ENCODE results near the gene COL23A1.

The COL23A1 gene

DNA sequence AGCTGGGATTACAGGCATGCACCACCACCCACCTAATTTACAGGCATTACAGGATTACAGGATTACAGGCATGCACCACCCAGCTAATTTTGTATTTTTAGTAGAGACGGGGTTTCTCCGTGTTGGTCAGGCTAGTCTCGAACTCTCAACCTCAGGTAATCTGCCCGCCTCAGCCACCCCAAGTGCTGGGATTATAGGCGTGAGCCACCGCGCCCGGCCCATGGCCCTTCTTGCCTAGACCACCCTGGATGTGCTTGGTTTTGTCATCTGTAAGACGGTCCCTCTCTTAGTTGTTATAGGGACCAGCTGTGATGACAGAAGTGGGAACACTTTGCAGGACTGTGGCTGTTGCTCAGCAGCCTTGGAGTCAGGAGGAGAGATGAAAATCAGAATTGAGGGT, 354.1 kb downstream of the COL23A1 start:
- Mint-ChIP-seq H3K36me3 (ENCODE audit: low read depth) (peaks cover 3% of the 10 kb centered on the region), H3K27me3 (ENCODE audit: low read depth, poor library complexity) (peaks cover 11% of the 10 kb centered on the region), H3K9me3 (no peaks in the 10 kb centered on the region), H3K27ac (peak overlapping the region; percentile 17), H3K4me3 (no peak overlapping the region), H3K4me1 (peaks cover 51% of the 10 kb centered on the region)
- no peak for DNase-seq
- TF ChIP-seq, protein P1, sequence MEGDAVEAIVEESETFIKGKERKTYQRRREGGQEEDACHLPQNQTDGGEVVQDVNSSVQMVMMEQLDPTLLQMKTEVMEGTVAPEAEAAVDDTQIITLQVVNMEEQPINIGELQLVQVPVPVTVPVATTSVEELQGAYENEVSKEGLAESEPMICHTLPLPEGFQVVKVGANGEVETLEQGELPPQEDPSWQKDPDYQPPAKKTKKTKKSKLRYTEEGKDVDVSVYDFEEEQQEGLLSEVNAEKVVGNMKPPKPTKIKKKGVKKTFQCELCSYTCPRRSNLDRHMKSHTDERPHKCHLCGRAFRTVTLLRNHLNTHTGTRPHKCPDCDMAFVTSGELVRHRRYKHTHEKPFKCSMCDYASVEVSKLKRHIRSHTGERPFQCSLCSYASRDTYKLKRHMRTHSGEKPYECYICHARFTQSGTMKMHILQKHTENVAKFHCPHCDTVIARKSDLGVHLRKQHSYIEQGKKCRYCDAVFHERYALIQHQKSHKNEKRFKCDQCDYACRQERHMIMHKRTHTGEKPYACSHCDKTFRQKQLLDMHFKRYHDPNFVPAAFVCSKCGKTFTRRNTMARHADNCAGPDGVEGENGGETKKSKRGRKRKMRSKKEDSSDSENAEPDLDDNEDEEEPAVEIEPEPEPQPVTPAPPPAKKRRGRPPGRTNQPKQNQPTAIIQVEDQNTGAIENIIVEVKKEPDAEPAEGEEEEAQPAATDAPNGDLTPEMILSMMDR (IDR thresholded peaks at IDR 0.05) = no peak

DNA sequence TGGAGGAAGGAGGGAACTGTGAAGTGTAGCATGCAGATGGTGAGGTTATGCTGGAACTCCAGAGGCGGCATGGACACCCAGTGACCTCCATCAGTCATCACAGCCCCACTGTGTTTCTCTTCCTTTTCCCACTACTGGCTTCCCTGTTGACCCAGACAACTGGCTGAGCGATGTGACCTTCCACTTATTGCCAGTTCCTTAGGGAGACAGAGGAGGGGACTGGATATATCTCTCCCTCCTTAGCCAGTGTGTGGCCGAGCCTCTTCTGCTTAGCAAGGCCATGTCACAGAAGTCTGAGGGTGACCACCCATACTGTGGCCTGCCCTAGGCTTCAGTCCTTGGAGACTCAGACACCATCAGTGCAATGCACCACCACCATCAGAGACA, 354.6 kb downstream of the COL23A1 start:
- Mint-ChIP-seq H3K27me3 (ENCODE audit: low read depth, poor library complexity) (peaks cover 11% of the 10 kb centered on the region), H3K27ac (no peak overlapping the region)
- TF ChIP-seq, protein P1 (IDR thresholded peaks at IDR 0.05) = no peak

DNA sequence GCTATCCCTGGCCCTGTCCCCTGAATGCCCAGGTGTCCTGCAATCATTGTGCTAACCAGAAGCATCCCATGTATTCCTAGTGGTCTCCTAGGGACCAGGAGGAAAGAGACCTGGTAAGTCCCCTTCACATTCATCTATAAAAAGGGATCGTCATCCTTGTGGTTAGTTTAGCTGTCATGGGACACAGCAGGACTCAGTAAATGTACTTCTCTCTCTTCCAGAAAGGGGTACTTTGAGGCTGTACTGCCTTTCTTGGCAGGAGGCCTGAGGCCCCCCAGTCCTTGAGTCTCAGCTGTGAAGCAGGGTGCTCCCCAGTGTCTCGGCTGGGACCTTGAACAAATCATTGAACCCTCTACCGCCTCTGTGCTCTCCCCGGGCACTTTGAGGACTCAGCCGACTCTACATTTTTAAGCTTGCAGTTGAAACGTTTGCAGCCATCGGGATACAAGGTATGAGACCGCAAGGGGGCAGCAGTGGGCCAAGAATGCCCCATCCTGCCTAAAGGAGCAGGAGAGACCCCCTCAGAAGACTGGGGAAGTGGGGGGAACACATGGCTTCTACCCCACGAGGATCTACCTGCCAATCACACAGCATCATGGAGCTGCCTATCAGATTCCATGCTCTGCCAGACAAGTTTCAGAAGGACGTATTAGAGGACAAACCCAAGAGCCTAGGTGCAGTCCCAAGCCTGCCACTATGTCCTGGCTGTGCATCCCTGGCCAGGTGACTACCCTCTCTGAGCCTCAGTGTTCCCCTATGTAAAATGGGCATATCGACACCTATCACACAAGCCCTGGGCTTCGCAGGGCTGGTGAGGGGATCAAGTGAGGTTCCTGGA, 355.2 kb downstream of the COL23A1 start:
- H3K4me1 Mint-ChIP-seq = peaks cover 55% of the 10 kb centered on the region
- peak; percentile 92 for DNase-seq
- H3K4me3 Mint-ChIP-seq = no peak overlapping the region
- TF ChIP-seq, protein P1 (IDR thresholded peaks at IDR 0.05) = peak; percentile 80
- peaks cover 12% of the 10 kb centered on the region for H3K36me3 Mint-ChIP-seq (ENCODE audit: low read depth)
- no peak overlapping the region for H3K27ac Mint-ChIP-seq
- H3K27me3 Mint-ChIP-seq (ENCODE audit: low read depth, poor library complexity) = peaks cover 11% of the 10 kb centered on the region
- H3K9me3 Mint-ChIP-seq = no peaks in the 10 kb centered on the region

More for the DNA sequence above, 354.6 kb downstream of the COL23A1 start:
- H3K4me3 Mint-ChIP-seq = no peak overlapping the region
- no peaks in the 10 kb centered on the region for H3K9me3 Mint-ChIP-seq
- no peak for DNase-seq
- H3K4me1 Mint-ChIP-seq = peaks cover 51% of the 10 kb centered on the region
- peaks cover 9% of the 10 kb centered on the region for H3K36me3 Mint-ChIP-seq (ENCODE audit: low read depth)

DNA sequence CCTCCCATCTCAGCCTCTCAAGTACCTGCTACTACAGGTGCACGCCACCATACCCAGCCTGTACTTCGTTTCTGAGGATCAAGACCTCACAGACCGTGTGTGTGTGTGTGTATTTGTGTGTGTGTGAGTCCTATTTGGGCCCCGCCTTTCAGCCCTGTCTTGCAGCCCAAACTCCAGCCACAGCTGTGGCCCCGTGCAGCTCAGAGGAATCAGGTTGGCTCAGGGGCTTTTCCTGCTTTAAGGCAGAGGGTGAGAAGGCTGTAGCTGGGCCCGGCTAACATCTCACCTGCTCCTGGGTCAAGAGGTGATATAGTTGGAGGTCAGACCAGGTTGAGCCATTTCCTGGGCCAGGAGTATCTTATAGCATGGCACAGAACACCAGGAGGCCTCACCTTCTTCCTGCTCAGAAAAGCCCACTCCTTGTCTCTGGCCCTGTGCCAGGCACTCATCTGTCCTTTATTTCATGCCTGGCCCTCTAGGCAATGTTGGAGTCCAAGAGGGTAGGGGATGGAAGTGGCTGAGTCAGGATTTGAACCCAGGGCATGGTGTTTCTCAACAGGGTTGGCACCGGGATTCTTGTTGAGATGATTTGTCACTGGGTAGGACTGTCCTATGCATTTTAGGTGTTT, 356.0 kb downstream of the COL23A1 start:
- peaks cover 20% of the 10 kb centered on the region for H3K36me3 Mint-ChIP-seq (ENCODE audit: low read depth)
- H3K27me3 Mint-ChIP-seq (ENCODE audit: low read depth, poor library complexity) = peaks cover 11% of the 10 kb centered on the region
- H3K27ac Mint-ChIP-seq = no peak overlapping the region
- no peak overlapping the region for H3K4me3 Mint-ChIP-seq
- no peak for DNase-seq
- H3K9me3 Mint-ChIP-seq = no peaks in the 10 kb centered on the region
- peaks cover 57% of the 10 kb centered on the region for H3K4me1 Mint-ChIP-seq
- TF ChIP-seq, protein P1 (IDR thresholded peaks at IDR 0.05) = no peak

DNA sequence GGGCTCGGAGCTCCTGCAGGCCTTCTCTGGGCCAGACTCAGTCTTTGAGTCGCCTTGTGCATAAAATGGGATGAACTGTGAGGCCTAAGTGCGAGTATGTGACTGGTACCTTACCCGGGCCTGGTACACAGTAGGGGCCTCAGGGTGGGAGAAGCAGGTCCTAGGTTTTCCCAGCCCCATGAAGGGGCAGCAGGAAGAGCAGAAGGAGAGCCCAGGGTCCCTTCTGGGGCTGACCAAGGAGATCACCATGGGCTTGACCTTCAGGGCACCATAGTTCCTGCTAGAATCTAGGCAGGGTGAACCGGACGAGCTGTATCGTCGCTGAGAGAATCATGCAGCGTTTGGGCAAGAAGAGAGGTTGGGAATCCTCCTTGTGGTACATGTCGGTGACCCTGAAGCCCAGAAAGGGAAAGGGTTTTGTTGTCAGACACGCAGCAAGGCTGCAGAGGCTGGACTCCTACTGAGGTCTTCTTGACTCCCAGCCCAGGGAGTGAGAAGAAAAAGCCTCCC, 357.2 kb downstream of the COL23A1 start:
- Mint-ChIP-seq H3K27ac (no peak overlapping the region), H3K36me3 (ENCODE audit: low read depth) (peaks cover 32% of the 10 kb centered on the region), H3K4me3 (peak overlapping the region; percentile 69), H3K27me3 (ENCODE audit: low read depth, poor library complexity) (peaks cover 11% of the 10 kb centered on the region), H3K4me1 (peaks cover 51% of the 10 kb centered on the region), H3K9me3 (no peaks in the 10 kb centered on the region)
- TF ChIP-seq, protein P1 (IDR thresholded peaks at IDR 0.05) = no peak
- no peak for DNase-seq

Data from nephron progenitor cell (in vitro differentiated cells).